Caco-2 (cell line): ENCODE results near the gene MPIG6B. TPM values are rescaled to one million over a fixed set of nuclear protein-coding genes. Genes with fewer than 3 reads are reported as not detected.
"Not testable (repeated sequence)": the region's sequence is repeated elsewhere in the genome, so short reads cannot be mapped to it uniquely, and the experiment has no call there.

Experiments used
- BruUV-seq: library from RNA; stranded (reverse); fragments of 400-500 nt; replicated peaks from 2 replicates; lab custom pipeline; 2021; lab: Mats Ljungman, UMichigan
- CTCF ChIA-PET: fragments of 300-600 bp; sonication (Branson Sonifier 250); formaldehyde crosslinking; loops from one replicate; lab custom pipeline; 2022; ENCODE audit warnings: antibody characterized with exemption; lab: Charles Lee
- POLR2A ChIA-PET: fragments of 300-600 bp; sonication (Branson Sonifier 250); formaldehyde crosslinking; loops from one replicate; lab custom pipeline; 2022; ENCODE audit warnings: antibody characterized with exemption; lab: Charles Lee
- DNase-seq, 2 experiments: peaks; one replicate each; pipeline versions ENCODE4 v3.0.0 to v3.0.0-alpha.2; 2020 to 2022
- H3K27me3 ChIP-seq: replicated peaks from 2 replicates; pipeline ENCODE4 v1.6.0; 2011; ENCODE audit warnings: low read length; ENCODE audit not compliant: control insufficient read depth, insufficient read depth
- H3K36me3 ChIP-seq: 2 replicates; pipeline ENCODE4 v1.5.1; 2011; ENCODE audit warnings: low read length; ENCODE audit not compliant: control insufficient read depth, insufficient read depth
- H3K4me1 ChIP-seq: fragments of 250-450 bp; sonication (Bioruptor Pico); 2 replicates; pipeline ENCODE4 v1.5.1; 2020; ENCODE audit warnings: mild to moderate bottlenecking
- H3K4me3 ChIP-seq: 2 replicates; pipeline ENCODE4 v1.5.1; 2011; ENCODE audit warnings: low read depth, mild to moderate bottlenecking, control low read depth, low read length
- H3K9me3 ChIP-seq: fragments of 250-450 bp; sonication (Bioruptor Pico); 2 replicates; pipeline ENCODE4 v1.5.1; 2020; ENCODE audit warnings: mild to moderate bottlenecking, moderate library complexity
- H3K27ac Mint-ChIP-seq: one replicate; pipeline ENCODE4 v1.8.0; 2022; ENCODE audit warnings: mixed read lengths; ENCODE audit not compliant: unreplicated experiment
- H3K27me3 Mint-ChIP-seq: one replicate; pipeline ENCODE4 v1.8.0; 2022; ENCODE audit warnings: mixed read lengths; ENCODE audit not compliant: insufficient read depth, unreplicated experiment
- H3K36me3 Mint-ChIP-seq: one replicate; pipeline ENCODE4 v1.8.0; 2022; ENCODE audit warnings: mild to moderate bottlenecking, mixed read lengths; ENCODE audit not compliant: insufficient read depth, unreplicated experiment
- H3K4me1 Mint-ChIP-seq: one replicate; pipeline ENCODE4 v1.8.0; 2022; ENCODE audit warnings: low read depth, mixed read lengths; ENCODE audit not compliant: unreplicated experiment
- H3K4me3 Mint-ChIP-seq: one replicate; pipeline ENCODE4 v1.8.0; 2022; ENCODE audit warnings: mild to moderate bottlenecking, moderate library complexity, mixed read lengths; ENCODE audit not compliant: unreplicated experiment
- H3K9me3 Mint-ChIP-seq: one replicate; pipeline ENCODE4 v1.8.0; 2022; ENCODE audit warnings: mixed read lengths; ENCODE audit not compliant: unreplicated experiment
- intact Hi-C: fragments of 100-400 bp; cut with micrococcal nuclease; formaldehyde crosslinking; loops from one replicate; pipeline ENCODE4 v1.10.0; 2022; ENCODE audit not compliant: unreplicated experiment
- total RNA-seq: library from RNA; stranded (reverse); gene quantifications from 2 replicates; pipeline ENCODE4 v1.2.3, GENCODE V29; 2022
- TF ChIP-seq, protein P1 (sequence below), 2 experiments: fragments of 200-600 bp in 1 of 2; IDR thresholded peaks; 1 replicate in 1 of 2; 2 replicates in 1 of 2; pipeline versions ENCODE4 v1.5.1 to v1.8.0; 2011 to 2022; ENCODE audit warnings: antibody characterized with exemption in 1 of 2, control low read depth in 1 of 2, inconsistent platforms in 1 of 2, low read depth in 1 of 2, low read length in 1 of 2, mild to moderate bottlenecking in 1 of 2, moderate library complexity in 1 of 2; ENCODE audit not compliant: insufficient read depth in 1 of 2, severe bottlenecking in 1 of 2, unreplicated experiment in 1 of 2

MPIG6B gene
- total RNA-seq, 1 experiment from 2014 or later = not detected

DNA sequence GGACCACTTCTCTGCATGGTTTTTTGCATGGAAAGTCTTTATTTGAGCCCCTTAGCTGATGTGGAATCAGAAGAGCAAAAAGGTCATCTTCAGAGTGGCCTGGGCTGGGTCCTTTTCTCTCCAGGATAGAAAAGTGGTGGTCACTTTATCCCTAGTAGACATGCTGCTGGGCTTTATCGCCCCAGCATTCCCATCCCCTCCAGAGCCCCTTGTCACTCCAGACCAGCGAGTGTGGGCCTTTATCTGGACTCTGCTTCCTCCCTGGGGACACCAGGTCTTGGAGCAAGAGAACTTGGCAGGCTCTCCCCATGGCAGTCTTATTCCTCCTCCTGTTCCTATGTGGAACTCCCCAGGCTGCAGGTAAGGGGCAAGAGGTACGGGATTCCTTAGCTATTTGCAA lies 16.6 kb upstream of the MPIG6B start, which contains the start of gene LY6G6F:
Gene LY6G6F, plus strand, starts transcription at position 268 of the 400 bp plus-strand sequence. Its CDS starts 41 bp downstream, at position 309.
- Mint-ChIP-seq H3K27ac (no peak within 1 kb of the TSS), H3K4me3 (no peak within 1 kb of the TSS), H3K9me3 (no peaks in the 10 kb centered on the region), H3K4me1 (peaks cover 4% of the 10 kb centered on the region), H3K36me3 (peaks cover 5% of the 10 kb centered on the region), H3K27me3 (no peaks in the 10 kb centered on the region)
- Histone ChIP-seq H3K27me3 (no peaks in the 10 kb centered on the region), H3K4me3 (no peak within 1 kb of the TSS), H3K4me1 (peaks cover 10% of the 10 kb centered on the region), H3K9me3 (no peaks in the 10 kb centered on the region), H3K36me3 (no peaks in the 10 kb centered on the region)
- CTCF ChIA-PET = no interaction called here
- DNase-seq = no peak
- POLR2A ChIA-PET = interaction anchor here (0.8 kb wide), 1 partner anchor 24 kb away, joined by 5 read pairs; no protein-coding TSS in a partner anchor
- intact Hi-C loops = no loop called here
- TF ChIP-seq, protein P1, sequence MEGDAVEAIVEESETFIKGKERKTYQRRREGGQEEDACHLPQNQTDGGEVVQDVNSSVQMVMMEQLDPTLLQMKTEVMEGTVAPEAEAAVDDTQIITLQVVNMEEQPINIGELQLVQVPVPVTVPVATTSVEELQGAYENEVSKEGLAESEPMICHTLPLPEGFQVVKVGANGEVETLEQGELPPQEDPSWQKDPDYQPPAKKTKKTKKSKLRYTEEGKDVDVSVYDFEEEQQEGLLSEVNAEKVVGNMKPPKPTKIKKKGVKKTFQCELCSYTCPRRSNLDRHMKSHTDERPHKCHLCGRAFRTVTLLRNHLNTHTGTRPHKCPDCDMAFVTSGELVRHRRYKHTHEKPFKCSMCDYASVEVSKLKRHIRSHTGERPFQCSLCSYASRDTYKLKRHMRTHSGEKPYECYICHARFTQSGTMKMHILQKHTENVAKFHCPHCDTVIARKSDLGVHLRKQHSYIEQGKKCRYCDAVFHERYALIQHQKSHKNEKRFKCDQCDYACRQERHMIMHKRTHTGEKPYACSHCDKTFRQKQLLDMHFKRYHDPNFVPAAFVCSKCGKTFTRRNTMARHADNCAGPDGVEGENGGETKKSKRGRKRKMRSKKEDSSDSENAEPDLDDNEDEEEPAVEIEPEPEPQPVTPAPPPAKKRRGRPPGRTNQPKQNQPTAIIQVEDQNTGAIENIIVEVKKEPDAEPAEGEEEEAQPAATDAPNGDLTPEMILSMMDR (IDR thresholded peaks at IDR 0.05; ENCODE audit: insufficient read depth in 1 of 2, low read depth in 1 of 2, low read length in 1 of 2, severe bottlenecking in 1 of 2, unreplicated experiment in 1 of 2) = no peak
- BruUV-seq = no TSS peak

DNA sequence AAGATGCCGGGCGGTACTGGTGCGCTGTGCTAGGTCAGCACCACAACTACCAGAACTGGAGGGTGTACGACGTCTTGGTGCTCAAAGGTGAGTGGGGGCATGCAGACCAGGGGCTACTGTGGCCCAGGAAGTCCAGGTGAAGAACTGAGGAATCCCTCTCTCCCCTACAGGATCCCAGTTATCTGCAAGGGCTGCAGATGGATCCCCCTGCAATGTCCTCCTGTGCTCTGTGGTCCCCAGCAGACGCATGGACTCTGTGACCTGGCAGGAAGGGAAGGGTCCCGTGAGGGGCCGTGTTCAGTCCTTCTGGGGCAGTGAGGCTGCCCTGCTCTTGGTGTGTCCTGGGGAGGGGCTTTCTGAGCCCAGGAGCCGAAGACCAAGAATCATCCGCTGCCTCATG lies 15.5 kb upstream of the MPIG6B start:
- no peak overlapping the region for H3K27ac Mint-ChIP-seq
- H3K4me1 Mint-ChIP-seq = peaks cover 12% of the 10 kb centered on the region
- ChIA-PET CTCF (no interaction called here), POLR2A (no interaction called here)
- intact Hi-C loops = no loop called here
- H3K36me3 Mint-ChIP-seq = peaks cover 5% of the 10 kb centered on the region
- H3K27me3 Mint-ChIP-seq = no peaks in the 10 kb centered on the region
- H3K27me3 ChIP-seq = no peaks in the 10 kb centered on the region
- no TSS peak for BruUV-seq
- H3K4me3 ChIP-seq = no peak overlapping the region
- no peak for DNase-seq
- H3K4me3 Mint-ChIP-seq = no peak overlapping the region
- no peaks in the 10 kb centered on the region for H3K9me3 ChIP-seq
- no peaks in the 10 kb centered on the region for H3K36me3 ChIP-seq
- H3K4me1 ChIP-seq = peaks cover 3% of the 10 kb centered on the region
- no peaks in the 10 kb centered on the region for H3K9me3 Mint-ChIP-seq
- TF ChIP-seq, protein P1 (IDR thresholded peaks at IDR 0.05; ENCODE audit: insufficient read depth in 1 of 2, low read depth in 1 of 2, low read length in 1 of 2, severe bottlenecking in 1 of 2, unreplicated experiment in 1 of 2) = no peak

DNA sequence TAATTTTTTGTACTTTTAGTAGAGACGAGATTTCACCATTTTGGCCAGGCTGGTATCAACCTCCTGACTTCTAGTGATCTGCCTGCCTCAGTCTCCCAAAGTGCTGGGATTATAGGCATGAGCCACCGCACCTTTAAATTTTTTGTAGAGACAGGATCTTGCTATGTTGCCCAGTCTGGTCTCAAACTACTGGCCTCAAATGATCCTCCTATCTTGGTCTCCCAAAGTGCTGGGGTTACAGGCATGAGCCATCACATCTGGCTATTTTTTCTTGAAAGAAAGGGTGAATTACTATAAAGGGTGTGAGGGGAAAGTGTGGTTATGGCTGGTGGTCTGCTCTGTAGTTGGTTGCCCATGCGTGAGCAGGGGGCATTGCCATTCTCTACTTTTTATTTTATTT lies 14.9 kb upstream of the MPIG6B start:
- BruUV-seq = no TSS peak
- TF ChIP-seq, protein P1 (IDR thresholded peaks at IDR 0.05; ENCODE audit: insufficient read depth in 1 of 2, low read depth in 1 of 2, low read length in 1 of 2, severe bottlenecking in 1 of 2, unreplicated experiment in 1 of 2) = no peak
- Mint-ChIP-seq H3K27me3 (no peaks in the 10 kb centered on the region), H3K27ac (no peak overlapping the region), H3K4me1 (peaks cover 17% of the 10 kb centered on the region), H3K9me3 (no peaks in the 10 kb centered on the region), H3K4me3 (no peak overlapping the region), H3K36me3 (peaks cover 3% of the 10 kb centered on the region)
- DNase-seq = no peak
- intact Hi-C loops = no loop called here
- ChIA-PET POLR2A (no interaction called here), CTCF (no interaction called here)
- Histone ChIP-seq H3K4me1 (peaks cover 7% of the 10 kb centered on the region), H3K4me3 (no peak overlapping the region), H3K27me3 (no peaks in the 10 kb centered on the region), H3K9me3 (no peaks in the 10 kb centered on the region), H3K36me3 (no peaks in the 10 kb centered on the region)

DNA sequence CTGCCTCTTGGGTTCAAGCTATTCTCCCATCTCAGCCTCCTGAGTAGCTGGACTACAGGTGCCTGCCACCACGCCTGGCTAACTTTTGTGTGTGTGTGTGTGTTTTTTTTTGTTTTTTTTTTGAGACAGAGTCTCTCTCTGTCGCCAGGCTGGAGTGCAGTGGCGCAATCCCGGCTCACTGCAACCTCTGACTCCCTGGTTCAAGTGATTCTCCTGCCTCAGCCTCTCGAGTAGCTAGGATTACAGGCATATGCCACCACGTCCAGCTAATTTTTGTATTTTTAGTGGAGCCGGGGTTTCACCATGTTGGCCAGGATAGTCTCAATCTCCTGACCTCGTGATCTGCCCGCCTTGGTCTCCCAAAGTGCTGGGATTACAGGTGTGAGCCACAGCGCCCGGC lies 14.0 kb upstream of the MPIG6B start:
- H3K27me3 Mint-ChIP-seq, H3K27me3 ChIP-seq, H3K4me3 Mint-ChIP-seq, H3K36me3 Mint-ChIP-seq, H3K36me3 ChIP-seq, BruUV-seq, H3K4me3 ChIP-seq, DNase-seq, H3K27ac Mint-ChIP-seq, H3K9me3 ChIP-seq, H3K9me3 Mint-ChIP-seq, POLR2A ChIA-PET, CTCF ChIA-PET, intact Hi-C loops: not testable (repeated sequence)
- H3K4me1 Mint-ChIP-seq = peaks cover 26% of the 10 kb centered on the region
- H3K4me1 ChIP-seq = peaks cover 13% of the 10 kb centered on the region
